ENCODE data around the gene CCDC174. TPM values are rescaled to one million over a fixed set of nuclear protein-coding genes. Genes with fewer than 3 reads are reported as not detected.

Gene CCDC174
- total and polyA plus RNA-seq, 4 donors, result 4.9 to 14.2 (median 7.0) TPM

GRCh38 chr3:14625443-14625842 is 26.1 kb upstream of the CCDC174 start:
- no peak for DNase-seq (ENCODE audit: low spot score)
- H3K36me3 ChIP-seq (ENCODE audit: control insufficient read depth in 4 of 4, insufficient read depth in 3 of 4, low read depth in 1 of 4, low read length in 3 of 4), result no peaks in the 10 kb centered on the region
- peaks cover 0 to 2% (median 0%) of the 10 kb centered on the region in 4 donors for H3K9me3 ChIP-seq (ENCODE audit: control insufficient read depth in 4 of 4, low read length in 3 of 4)
- H3K27me3 ChIP-seq (ENCODE audit: control insufficient read depth in 4 of 4, insufficient read depth in 4 of 4, low read length in 3 of 4), result no peaks in the 10 kb centered on the region
- 88% methylated on average over 6 of the region's 6 CpGs for WGBS
- TF ChIP-seq REST (IDR thresholded peaks at IDR 0.05) (no peak), JUND (IDR thresholded peaks at IDR 0.05) (no peak), NR2F2 (IDR thresholded peaks at IDR 0.05) (no peak), FOXA1 (IDR thresholded peaks at IDR 0.05) (no peak), EGR1 (IDR thresholded peaks at IDR 0.05; ENCODE audit: low read depth in 2 of 2) (no peak), HNF4G (IDR thresholded peaks at IDR 0.05) (no peak), HNF4A (conservative IDR thresholded peaks at IDR 0.05) (no peak), SP1 (IDR thresholded peaks at IDR 0.05) (no peak), FOXA2 (IDR thresholded peaks at IDR 0.05) (no peak), YY1 (IDR thresholded peaks at IDR 0.05) (no peak), TAF1 (conservative IDR thresholded peaks at IDR 0.05) (no peak), GABPA (IDR thresholded peaks at IDR 0.05 in 1 of 2, conservative IDR thresholded peaks at IDR 0.05 in 1 of 2) (no peak)
- no peak overlapping the region for H3K9ac ChIP-seq (ENCODE audit: low read depth in 1 of 2, low read length in 2 of 2)
- peaks cover 0 to 16% (median 2%) of the 10 kb centered on the region in 4 donors for H3K4me1 ChIP-seq (ENCODE audit: control insufficient read depth in 4 of 4, insufficient read depth in 4 of 4, low read length in 3 of 4)
- no peak overlapping the region for H3K27ac ChIP-seq (ENCODE audit: low read depth in 1 of 2, low read length in 2 of 2)
- no peak overlapping the region for H3K4me3 ChIP-seq (ENCODE audit: low read depth in 1 of 3, low read length in 3 of 3)

GRCh38 chr3:14627815-14628214 is 23.7 kb upstream of the CCDC174 start:
- Histone ChIP-seq H3K9me3 (ENCODE audit: control insufficient read depth in 4 of 4, low read length in 3 of 4) (peaks cover 0 to 2% (median 0%) of the 10 kb centered on the region in 4 donors), H3K9ac (ENCODE audit: low read depth in 1 of 2, low read length in 2 of 2) (no peak overlapping the region), H3K27ac (ENCODE audit: low read depth in 1 of 2, low read length in 2 of 2) (no peak overlapping the region), H3K27me3 (ENCODE audit: control insufficient read depth in 4 of 4, insufficient read depth in 4 of 4, low read length in 3 of 4) (no peaks in the 10 kb centered on the region), H3K4me1 (ENCODE audit: control insufficient read depth in 4 of 4, insufficient read depth in 4 of 4, low read length in 3 of 4) (peaks cover 0 to 29% (median 22%) of the 10 kb centered on the region in 4 donors), H3K4me3 (ENCODE audit: low read depth in 1 of 3, low read length in 3 of 3) (no peak overlapping the region), H3K36me3 (ENCODE audit: control insufficient read depth in 4 of 4, insufficient read depth in 3 of 4, low read depth in 1 of 4, low read length in 3 of 4) (no peaks in the 10 kb centered on the region)
- 91% methylated on average over 6 of the region's 6 CpGs for WGBS
- no peak for TF ChIP-seq NR2F2 (IDR thresholded peaks at IDR 0.05)
- no peak for DNase-seq (ENCODE audit: low spot score)

- no peak for DNase-seq (ENCODE audit: low spot score)
- H3K4me3 ChIP-seq (ENCODE audit: low read depth in 1 of 3, low read length in 3 of 3), result no peak overlapping the region
- H3K4me1 ChIP-seq (ENCODE audit: control insufficient read depth in 4 of 4, insufficient read depth in 4 of 4, low read length in 3 of 4), result peaks cover 0 to 25% (median 24%) of the 10 kb centered on the region in 4 donors
- H3K27ac ChIP-seq (ENCODE audit: low read depth in 1 of 2, low read length in 2 of 2), result no peak overlapping the region
- H3K9ac ChIP-seq (ENCODE audit: low read depth in 1 of 2, low read length in 2 of 2), result no peak overlapping the region
- no peaks in the 10 kb centered on the region for H3K36me3 ChIP-seq (ENCODE audit: control insufficient read depth in 4 of 4, insufficient read depth in 3 of 4, low read depth in 1 of 4, low read length in 3 of 4)
- WGBS, result 73% methylated on average over 4 of the region's 4 CpGs
- H3K27me3 ChIP-seq (ENCODE audit: control insufficient read depth in 4 of 4, insufficient read depth in 4 of 4, low read length in 3 of 4), result no peaks in the 10 kb centered on the region
- peaks cover 0 to 2% (median 0%) of the 10 kb centered on the region in 4 donors for H3K9me3 ChIP-seq (ENCODE audit: control insufficient read depth in 4 of 4, low read length in 3 of 4)
- TF ChIP-seq EGR1 (IDR thresholded peaks at IDR 0.05; ENCODE audit: low read depth in 2 of 2) (no peak), HNF4G (IDR thresholded peaks at IDR 0.05) (no peak), TAF1 (conservative IDR thresholded peaks at IDR 0.05) (no peak), YY1 (IDR thresholded peaks at IDR 0.05) (no peak), CTCF (IDR thresholded peaks at IDR 0.05; ENCODE audit: low read depth, low read length, missing input control) (no peak), MAX (IDR thresholded peaks at IDR 0.05) (no peak), REST (IDR thresholded peaks at IDR 0.05) (no peak), FOXA1 (IDR thresholded peaks at IDR 0.05) (no peak), JUND (IDR thresholded peaks at IDR 0.05) (no peak), SP1 (IDR thresholded peaks at IDR 0.05) (no peak), GABPA (IDR thresholded peaks at IDR 0.05 in 1 of 2, conservative IDR thresholded peaks at IDR 0.05 in 1 of 2) (no peak), ATF3 (IDR thresholded peaks at IDR 0.05) (no peak), NR2F2 (IDR thresholded peaks at IDR 0.05) (no peak), RAD21 (IDR thresholded peaks at IDR 0.05) (no peak), RXRA (IDR thresholded peaks at IDR 0.05) (no peak), HNF4A (conservative IDR thresholded peaks at IDR 0.05) (no peak), FOXA2 (IDR thresholded peaks at IDR 0.05) (no peak)
Observed at GRCh38 chr3:14628406-14628805, 23.2 kb upstream of the CCDC174 start.

Data from liver (tissue), 9 donors.